Measurements from ENCODE around the gene ADGRF4.

DNA sequence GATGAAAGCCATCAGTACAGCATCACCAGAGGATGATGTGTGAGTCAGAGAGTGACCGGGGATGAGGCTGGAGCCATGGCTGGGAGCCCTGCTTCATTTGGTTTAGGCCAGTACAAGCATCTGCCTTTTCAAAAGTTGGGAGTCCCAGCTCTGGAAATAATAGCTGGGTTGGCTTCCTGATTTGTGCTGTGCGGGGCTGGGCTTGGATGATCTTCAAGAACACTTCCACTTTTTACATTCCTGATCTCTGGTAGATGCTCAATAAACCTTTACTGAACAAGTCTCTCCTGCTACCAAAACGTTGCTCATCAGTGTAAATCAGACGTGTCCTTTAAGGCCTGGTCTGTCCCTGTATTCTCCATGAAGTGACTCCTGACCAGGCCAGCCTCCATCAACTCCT is 44.1 kb upstream of the ADGRF4 start:
- TF ChIP-seq, protein P1, sequence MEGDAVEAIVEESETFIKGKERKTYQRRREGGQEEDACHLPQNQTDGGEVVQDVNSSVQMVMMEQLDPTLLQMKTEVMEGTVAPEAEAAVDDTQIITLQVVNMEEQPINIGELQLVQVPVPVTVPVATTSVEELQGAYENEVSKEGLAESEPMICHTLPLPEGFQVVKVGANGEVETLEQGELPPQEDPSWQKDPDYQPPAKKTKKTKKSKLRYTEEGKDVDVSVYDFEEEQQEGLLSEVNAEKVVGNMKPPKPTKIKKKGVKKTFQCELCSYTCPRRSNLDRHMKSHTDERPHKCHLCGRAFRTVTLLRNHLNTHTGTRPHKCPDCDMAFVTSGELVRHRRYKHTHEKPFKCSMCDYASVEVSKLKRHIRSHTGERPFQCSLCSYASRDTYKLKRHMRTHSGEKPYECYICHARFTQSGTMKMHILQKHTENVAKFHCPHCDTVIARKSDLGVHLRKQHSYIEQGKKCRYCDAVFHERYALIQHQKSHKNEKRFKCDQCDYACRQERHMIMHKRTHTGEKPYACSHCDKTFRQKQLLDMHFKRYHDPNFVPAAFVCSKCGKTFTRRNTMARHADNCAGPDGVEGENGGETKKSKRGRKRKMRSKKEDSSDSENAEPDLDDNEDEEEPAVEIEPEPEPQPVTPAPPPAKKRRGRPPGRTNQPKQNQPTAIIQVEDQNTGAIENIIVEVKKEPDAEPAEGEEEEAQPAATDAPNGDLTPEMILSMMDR (conservative IDR thresholded peaks at IDR 0.05) = no peak
- TF ChIP-seq EZH2 (IDR thresholded peaks at IDR 0.05; ENCODE audit: low read depth) = no peak

Data from PC-9 (cell line).